Spleen (tissue), 11 donors: ENCODE results near the gene FADS6. TPM values are rescaled to one million over a fixed set of nuclear protein-coding genes. Genes with fewer than 3 reads are reported as not detected.
A peak's percentile ranks its signal among the peaks of the same experiment; 100 is the strongest.

Source experiments
- DNase-seq: peaks from one replicate; pipeline ENCODE4 v3.0.0-alpha.2; 2020
- H3K27ac ChIP-seq, 8 donors: fragments of 200-600 bp; sonication (generic) in 7 of 8; 1 replicate in 4 of 8; 2 replicates in 4 of 8; pipeline versions ENCODE4 v1.5.0 to v1.8.0; 2016 to 2021; ENCODE audit warnings: inconsistent platforms in 4 of 8, mild to moderate bottlenecking in 4 of 8, moderate library complexity in 1 of 8
- H3K27me3 ChIP-seq, 7 donors: fragments of 200-600 bp; sonication (generic) in 6 of 7; replicated peaks in 1 of 7; 1 replicate in 4 of 7; 2 replicates in 3 of 7; pipeline versions ENCODE4 v1.5.0 to v1.8.0; 2016 to 2021; ENCODE audit warnings: inconsistent platforms in 3 of 7, mild to moderate bottlenecking in 1 of 7
- H3K36me3 ChIP-seq, 6 donors: fragments of 200-600 bp; sonication (generic) in 5 of 6; 1 replicate in 4 of 6; 2 replicates in 2 of 6; pipeline versions ENCODE4 v1.5.0 to v1.8.0; 2016 to 2021; ENCODE audit warnings: inconsistent platforms in 2 of 6
- H3K4me1 ChIP-seq, 6 donors: fragments of 200-600 bp; sonication (generic) in 5 of 6; 1 replicate in 3 of 6; 2 replicates in 3 of 6; pipeline versions ENCODE4 v1.5.0 to v1.8.0; 2016 to 2021; ENCODE audit warnings: inconsistent platforms in 3 of 6
- H3K4me3 ChIP-seq, 8 donors: fragments of 200-600 bp; sonication (generic) in 7 of 8; 1 replicate in 4 of 8; 2 replicates in 4 of 8; pipeline versions ENCODE4 v1.5.0 to v1.8.0; 2016 to 2021; ENCODE audit warnings: inconsistent platforms in 4 of 8, mild to moderate bottlenecking in 4 of 8, moderate library complexity in 2 of 8
- H3K9me3 ChIP-seq, 8 donors: fragments of 200-600 bp; sonication (generic) in 7 of 8; 1 replicate in 4 of 8; 2 replicates in 4 of 8; pipeline versions ENCODE4 v1.5.0 to v1.8.0; 2016 to 2021; ENCODE audit warnings: inconsistent platforms in 4 of 8
- CTCF ChIP-seq, 11 experiments: fragments of 200-600 bp in 7 of 11; fragments of 450-650 bp in 4 of 11; sonication (generic) in 4 of 11; IDR thresholded peaks in 8 of 11; conservative IDR thresholded peaks in 3 of 11; 1 replicate in 7 of 11; 2 replicates in 4 of 11; pipeline versions ENCODE4 v1.4.0 to v1.8.0; 2016 to 2021; ENCODE audit warnings: antibody characterized with exemption in 11 of 11, inconsistent platforms in 4 of 11, mild to moderate bottlenecking in 1 of 11
- POLR2A ChIP-seq, 3 donors: fragments of 450-650 bp; IDR thresholded peaks; one replicate each; pipeline ENCODE4 v1.5.1; 2017; ENCODE audit warnings: antibody characterized with exemption in 3 of 3, mild to moderate bottlenecking in 1 of 3
- POLR2AphosphoS5 ChIP-seq, 3 donors: sonication (generic); formaldehyde crosslinking; IDR thresholded peaks; one replicate each; pipeline ENCODE4 v1.5.1; 2017; ENCODE audit warnings: antibody characterized with exemption in 3 of 3
- WGBS, 5 donors: extraction: QIAGEN DNeasy Blood & Tissue Kit in 3 of 5; methylation state at CpG; one replicate each; pipeline versions ENCODE4 v1.1.5 to v1.1.7; 2013 to 2018; 5-methylcytosine and 5-hydroxymethylcytosine counted together
- intact Hi-C: fragments of 100-400 bp; cut with DNase I; formaldehyde crosslinking; loops from one replicate; pipeline ENCODE4 v1.15.0; 2023; ENCODE audit warnings: low total_unique reads
- polyA plus RNA-seq, 3 donors: library from polyadenylated mRNA; stranded (reverse); fragments of 200-250 nt; gene quantifications; one replicate each; pipeline ENCODE4 v1.2.1, GENCODE V29; 2013
- total RNA-seq, 7 donors: library from RNA; depleted of rRNA in 3 of 7; stranded (reverse); fragments of >200 nt in 3 of 7; fragmentation: NEBNext Ultra II Directional in 4 of 7; extraction: Animal tissue kit (Norgen Biotek cat#: 25700) in 4 of 7; gene quantifications; one replicate each; pipeline versions ENCODE4 v1.1.0 to v1.2.1, GENCODE V29; 2016 to 2021
- donor health status: healthy with polysubstance abuse.
- donor health status: DM: no; HTN: no; CAD: no; lungs with moderate emphysema.
- donor health status: DM: no; HTN: no; CAD: no.
- donor health status: Bipolar disorder and iron deficiency.
- donor health status: healthy.
- donor health status: DM: no; HTN: no; CAD: no.
- donor health status: DM: yes; HTN: yes; CAD: no.

The FADS6 gene
- total and polyA plus RNA-seq, 10 donors: 0.13 to 8.8 (median 3.3) TPM

- Histone ChIP-seq H3K4me1 (peaks cover 0 to 47% (median 28%) of the 10 kb centered on the region in 6 donors), H3K9me3 (no peaks in the 10 kb centered on the region), H3K27me3 (no peaks in the 10 kb centered on the region), H3K36me3 (peaks cover 0 to 67% (median 8%) of the 10 kb centered on the region in 6 donors), H3K27ac (peak overlapping the region in 1 of 8 donors; percentile 37), H3K4me3 (no peak overlapping the region)
- no peak for DNase-seq
- WGBS, 5 donors: 88 to 95% (median 92%) methylated on average over 19 of the region's 19 CpGs
- TF ChIP-seq CTCF (IDR thresholded peaks at IDR 0.05 in 8 of 11, conservative IDR thresholded peaks at IDR 0.05 in 3 of 11): no peak
- TF ChIP-seq POLR2A (IDR thresholded peaks at IDR 0.05): no peak
- no peak for TF ChIP-seq POLR2AphosphoS5 (IDR thresholded peaks at IDR 0.05)
- intact Hi-C loops: no loop called here
These were observed 62.6 kb downstream of the FADS6 start for GRCh38 chr17:74830861-74831260.

- intact Hi-C loops: no loop called here
- H3K36me3 ChIP-seq: peaks cover 0 to 78% (median 9%) of the 10 kb centered on the region in 6 donors
- WGBS, 5 donors: 85 to 99% (median 97%) methylated on average over 7 to 11 of the region's 11 CpGs
- H3K4me3 ChIP-seq: no peak overlapping the region
- peaks cover 0 to 22% (median 8%) of the 10 kb centered on the region in 6 donors for H3K4me1 ChIP-seq
- no peak for DNase-seq
- TF ChIP-seq POLR2AphosphoS5 (IDR thresholded peaks at IDR 0.05): no peak
- TF ChIP-seq POLR2A (IDR thresholded peaks at IDR 0.05): no peak
- no peak for TF ChIP-seq CTCF (IDR thresholded peaks at IDR 0.05 in 8 of 11, conservative IDR thresholded peaks at IDR 0.05 in 3 of 11)
- no peaks in the 10 kb centered on the region for H3K27me3 ChIP-seq
- no peaks in the 10 kb centered on the region for H3K9me3 ChIP-seq
- H3K27ac ChIP-seq: no peak overlapping the region
These were observed 65.6 kb downstream of the FADS6 start for GRCh38 chr17:74827800-74828199.

Other genes with a start within 250 kb of the FADS6 start
- 10 to 100 TPM; 29.5 to 45.8 (median 33.0) TPM for gene CD300LF, start 180.7 kb downstream of the FADS6 start, total RNA-seq
- 10 to 100 TPM; 13.1 to 30.6 (median 23.9) TPM for gene CD300LF, start 180.7 kb downstream of the FADS6 start, polyA plus RNA-seq
- 10 to 100 TPM; 17.4 to 29.2 (median 24.3) TPM for gene RAB37, start 156.4 kb downstream of the FADS6 start, total RNA-seq
- 10 to 100 TPM; 16.6 to 37.6 (median 19.8) TPM for gene RAB37, start 156.4 kb downstream of the FADS6 start, polyA plus RNA-seq
- 10 to 100 TPM; 41.9 to 85.6 (median 53.9) TPM for gene NHERF1, start 145.0 kb downstream of the FADS6 start, total RNA-seq
- gene NHERF1, start 145.0 kb downstream of the FADS6 start, polyA plus RNA-seq: 10 to 100 TPM; 28.7 to 51.8 (median 37.2) TPM
- gene NAT9, start 117.3 kb downstream of the FADS6 start, total RNA-seq: 10 to 100 TPM; 25.6 to 48.4 (median 41.5) TPM
- 10 to 100 TPM; 30.4 to 37.4 (median 33.2) TPM for gene NAT9, start 117.3 kb downstream of the FADS6 start, polyA plus RNA-seq
- gene GRIN2C, start 33.7 kb downstream of the FADS6 start, total RNA-seq: 1 to 10 TPM in 1 of 7 donors, under 1 TPM in 3, not detected in 3; 0.17 to 1.5 (median 0.43) TPM
- gene GRIN2C, start 33.7 kb downstream of the FADS6 start, polyA plus RNA-seq: under 1 TPM in 2 of 3 donors, not detected in 1; 0.02 to 0.16 TPM
- gene FDXR, start 20.6 kb downstream of the FADS6 start, total RNA-seq: 100 to 1,000 TPM in 1 of 7 donors, 10 to 100 TPM in 6; 17.7 to 114 (median 41.3) TPM
- gene FDXR, start 20.6 kb downstream of the FADS6 start, polyA plus RNA-seq: 10 to 100 TPM; 13.6 to 66.1 (median 17.9) TPM
- not detected for gene USH1G, start 29.6 kb upstream of the FADS6 start, total RNA-seq
- not detected for gene USH1G, start 29.6 kb upstream of the FADS6 start, polyA plus RNA-seq
- not detected for gene OTOP2, start 30.6 kb upstream of the FADS6 start, total RNA-seq
- not detected for gene OTOP2, start 30.6 kb upstream of the FADS6 start, polyA plus RNA-seq
- not detected for gene OTOP3, start 42.3 kb upstream of the FADS6 start, total RNA-seq
- not detected for gene OTOP3, start 42.3 kb upstream of the FADS6 start, polyA plus RNA-seq
- gene HID1, start 79.1 kb upstream of the FADS6 start, total RNA-seq: 10 to 100 TPM; 11.9 to 39.4 (median 26.5) TPM
- 10 to 100 TPM in 2 of 3 donors, 1 to 10 TPM in 1; 5.2 to 23.8 (median 17.2) TPM for gene HID1, start 79.1 kb upstream of the FADS6 start, polyA plus RNA-seq
- 1 to 10 TPM; 1.5 to 6.0 (median 3.0) TPM for gene CDR2L, start 94.0 kb upstream of the FADS6 start, total RNA-seq
- gene CDR2L, start 94.0 kb upstream of the FADS6 start, polyA plus RNA-seq: 1 to 10 TPM in 1 of 3 donors, under 1 TPM in 2; 0.48 to 1.5 (median 0.85) TPM
- 10 to 100 TPM; 16.5 to 60.7 (median 20.5) TPM for gene MRPL58, start 119.0 kb upstream of the FADS6 start, total RNA-seq
- 10 to 100 TPM; 33.1 to 43.3 (median 41.6) TPM for gene MRPL58, start 119.0 kb upstream of the FADS6 start, polyA plus RNA-seq
- 100 to 1,000 TPM; 124 to 164 (median 137) TPM for gene ATP5PD, start 153.3 kb upstream of the FADS6 start, total RNA-seq
- gene ATP5PD, start 153.3 kb upstream of the FADS6 start, polyA plus RNA-seq: 100 to 1,000 TPM; 257 to 312 (median 270) TPM
- gene KCTD2, start 153.6 kb upstream of the FADS6 start, total RNA-seq: 10 to 100 TPM; 23.0 to 28.4 (median 25.5) TPM
- gene KCTD2, start 153.6 kb upstream of the FADS6 start, polyA plus RNA-seq: 10 to 100 TPM; 11.0 to 27.2 (median 11.9) TPM
- gene SLC16A5, start 194.3 kb upstream of the FADS6 start, total RNA-seq: 10 to 100 TPM in 6 of 7 donors, 1 to 10 TPM in 1; 9.3 to 31.0 (median 14.9) TPM
- gene SLC16A5, start 194.3 kb upstream of the FADS6 start, polyA plus RNA-seq: 1 to 10 TPM; 3.1 to 6.4 (median 4.7) TPM
- gene ARMC7, start 216.3 kb upstream of the FADS6 start, total RNA-seq: 10 to 100 TPM; 10.5 to 19.2 (median 14.7) TPM
- gene ARMC7, start 216.3 kb upstream of the FADS6 start, polyA plus RNA-seq: 10 to 100 TPM in 2 of 3 donors, 1 to 10 TPM in 1; 7.8 to 12.4 (median 10.0) TPM
- gene NT5C, start 238.1 kb upstream of the FADS6 start, total RNA-seq: 10 to 100 TPM; 48.2 to 77.9 (median 54.6) TPM
- 100 to 1,000 TPM; 105 to 145 (median 139) TPM for gene NT5C, start 238.1 kb upstream of the FADS6 start, polyA plus RNA-seq